Measurements from ENCODE around the gene TSHZ2.

- TF ChIP-seq GATA2 (IDR thresholded peaks at IDR 0.05; ENCODE audit: low read depth, low read length), result no peak
- TF ChIP-seq GATA3 (IDR thresholded peaks at IDR 0.05; ENCODE audit: low read depth, low read length), result no peak
Measured at GRCh38 chr20:53061192-53062108, 89.3 kb downstream of the TSHZ2 start.
